ENCODE results near the gene CSNK1G2. TPM values are rescaled to one million over a fixed set of nuclear protein-coding genes. Genes with fewer than 3 reads are reported as not detected.

The CSNK1G2 gene
- total and polyA plus RNA-seq, 2 of the 13 experiments (the other 11 are each of a cell fraction or from before 2014, with no cell fraction given): 53.8 to 72.5 TPM

GRCh38 chr19:1975162-1975480 lies 34.1 kb downstream of the CSNK1G2 start (continued):
- TF ChIP-seq ZNF687 (CRISPR knock-in tag; IDR thresholded peaks at IDR 0.05) (no peak), NR2C2 (CRISPR knock-in tag; IDR thresholded peaks at IDR 0.05; ENCODE audit: borderline replicate concordance) (no peak), ZNF354B (CRISPR knock-in tag; IDR thresholded peaks at IDR 0.05) (no peak), TFE3 (CRISPR knock-in tag; IDR thresholded peaks at IDR 0.05) (no peak), ZNF704 (CRISPR knock-in tag; IDR thresholded peaks at IDR 0.05; ENCODE audit: borderline replicate concordance) (no peak), NCOA5 (CRISPR knock-in tag; IDR thresholded peaks at IDR 0.05) (no peak), ZNF747 (CRISPR knock-in tag; IDR thresholded peaks at IDR 0.05; ENCODE audit: borderline replicate concordance) (no peak), USF2 (IDR thresholded peaks at IDR 0.05; ENCODE audit: low read depth, low read length) (no peak), USF2 (CRISPR knock-in tag; IDR thresholded peaks at IDR 0.05; ENCODE audit: borderline replicate concordance) (no peak), HMGXB4 (CRISPR knock-in tag; IDR thresholded peaks at IDR 0.05; ENCODE audit: borderline replicate concordance in 1 of 2, low read depth in 1 of 2) (no peak)
